ENCODE data around the gene KLK10. TPM values are rescaled to one million over a fixed set of nuclear protein-coding genes. Genes with fewer than 3 reads are reported as not detected.
A peak's percentile ranks its signal among the peaks of the same experiment; 100 is the strongest.

Gene KLK10
- total RNA-seq, 4 donors from 2014 or later: 45.2 to 85.3 (median 53.9) TPM

- H3K4me1 ChIP-seq: peaks cover 26% of the 10 kb centered on the region
- H3K9me3 ChIP-seq: no peaks in the 10 kb centered on the region
- H3K36me3 ChIP-seq: no peaks in the 10 kb centered on the region
- H3K27me3 ChIP-seq: peaks cover 55% of the 10 kb centered on the region
- H3K27ac ChIP-seq: no peak overlapping the region
- 77% methylated on average over 11 of the region's 11 CpGs for WGBS
- no peak for TF ChIP-seq CTCF (IDR thresholded peaks at IDR 0.05)
- TF ChIP-seq POLR2AphosphoS5 (IDR thresholded peaks at IDR 0.05): no peak
- TF ChIP-seq POLR2A (IDR thresholded peaks at IDR 0.05): no peak
- no peak for TF ChIP-seq EP300 (IDR thresholded peaks at IDR 0.05)
- no peak for DNase-seq (ENCODE audit: low spot score in 2 of 2)
- no peak overlapping the region for H3K4me3 ChIP-seq
Observed at GRCh38 chr19:51023946-51024345, 4.4 kb upstream of the KLK10 start.

GRCh38 chr19:51022526-51022925 is 3.0 kb upstream of the KLK10 start:
- Histone ChIP-seq H3K27me3 (peaks cover 63% of the 10 kb centered on the region), H3K9me3 (no peaks in the 10 kb centered on the region), H3K27ac (no peak overlapping the region), H3K4me3 (no peak overlapping the region), H3K4me1 (peaks cover 36% of the 10 kb centered on the region), H3K36me3 (no peaks in the 10 kb centered on the region)
- WGBS: 76% methylated on average over 14 of the region's 14 CpGs
- no peak for TF ChIP-seq EP300 (IDR thresholded peaks at IDR 0.05)
- no peak for TF ChIP-seq POLR2AphosphoS5 (IDR thresholded peaks at IDR 0.05)
- no peak for TF ChIP-seq POLR2A (IDR thresholded peaks at IDR 0.05)
- TF ChIP-seq CTCF (IDR thresholded peaks at IDR 0.05): no peak
- DNase-seq (ENCODE audit: low spot score in 2 of 2): no peak

GRCh38 chr19:51020988-51021651 is 1.6 kb upstream of the KLK10 start:
- Histone ChIP-seq H3K27me3 (peaks cover 67% of the 10 kb centered on the region), H3K36me3 (no peaks in the 10 kb centered on the region), H3K9me3 (no peaks in the 10 kb centered on the region), H3K4me3 (no peak overlapping the region), H3K27ac (no peak overlapping the region), H3K4me1 (peaks cover 44% of the 10 kb centered on the region)
- DNase-seq (ENCODE audit: low spot score in 2 of 2): no peak
- WGBS: 23% methylated on average over 7 of the region's 7 CpGs
- no peak for TF ChIP-seq POLR2A (IDR thresholded peaks at IDR 0.05)
- TF ChIP-seq CTCF (IDR thresholded peaks at IDR 0.05): peak; percentile 14 to 42
- no peak for TF ChIP-seq EP300 (IDR thresholded peaks at IDR 0.05)
- no peak for TF ChIP-seq POLR2AphosphoS5 (IDR thresholded peaks at IDR 0.05)

GRCh38 chr19:51018745-51019543 is 565 bp downstream of the KLK10 start:
- H3K4me3 ChIP-seq: peak overlapping the region; percentile 44
- peak overlapping the region; percentile 72 for H3K27ac ChIP-seq
- H3K36me3 ChIP-seq: no peaks in the 10 kb centered on the region
- no peaks in the 10 kb centered on the region for H3K9me3 ChIP-seq
- 2% methylated on average over 47 of the region's 68 CpGs for WGBS
- peaks cover 73% of the 10 kb centered on the region for H3K27me3 ChIP-seq
- no peak for TF ChIP-seq POLR2A (IDR thresholded peaks at IDR 0.05)
- no peak for TF ChIP-seq POLR2AphosphoS5 (IDR thresholded peaks at IDR 0.05)
- TF ChIP-seq CTCF (IDR thresholded peaks at IDR 0.05): no peak
- TF ChIP-seq EP300 (IDR thresholded peaks at IDR 0.05): no peak
- no peak for DNase-seq (ENCODE audit: low spot score in 2 of 2)
- peaks cover 44% of the 10 kb centered on the region for H3K4me1 ChIP-seq
